HG03025 (cell line): ENCODE results near the gene ART3.

ENCODE experiments used
- ATAC-seq: cut with Tn5 transposase; IDR thresholded peaks from one replicate; pipeline ENCODE4 v1.9.1; 2021; ENCODE audit warnings: mild to moderate bottlenecking, moderate library complexity; ENCODE audit not compliant: unreplicated experiment, low FRiP score

ART3 gene

DNA sequence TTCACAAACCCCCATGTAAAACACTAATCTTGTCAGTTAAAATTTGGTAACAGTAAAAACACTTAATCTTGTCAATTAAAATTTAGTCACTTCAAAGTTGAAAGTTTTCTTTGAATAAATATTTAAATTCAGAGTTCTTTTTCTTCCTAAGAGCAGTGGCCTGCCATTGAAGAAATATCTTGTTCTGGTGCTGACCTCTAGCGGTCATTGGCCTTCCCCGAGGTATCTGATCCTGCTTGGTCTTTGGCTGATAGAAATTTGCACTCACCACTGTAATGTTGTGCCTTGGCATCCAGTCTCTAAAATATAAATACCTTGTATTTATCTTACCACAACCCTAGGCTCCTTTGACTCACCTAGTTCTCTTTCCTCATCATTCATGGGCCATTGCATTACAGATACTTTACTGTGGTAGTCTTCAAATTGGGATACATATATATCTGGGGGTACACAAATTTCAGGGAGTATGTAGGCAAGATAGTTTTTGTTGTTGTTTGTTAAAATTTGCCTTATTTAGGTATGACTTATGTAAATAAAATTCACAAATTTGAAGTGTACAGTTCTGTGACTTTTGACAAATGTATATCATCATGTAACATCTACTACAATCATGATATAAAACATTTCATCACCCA is 6.7 kb upstream of the ART3 start:
- no peak for ATAC-seq

DNA sequence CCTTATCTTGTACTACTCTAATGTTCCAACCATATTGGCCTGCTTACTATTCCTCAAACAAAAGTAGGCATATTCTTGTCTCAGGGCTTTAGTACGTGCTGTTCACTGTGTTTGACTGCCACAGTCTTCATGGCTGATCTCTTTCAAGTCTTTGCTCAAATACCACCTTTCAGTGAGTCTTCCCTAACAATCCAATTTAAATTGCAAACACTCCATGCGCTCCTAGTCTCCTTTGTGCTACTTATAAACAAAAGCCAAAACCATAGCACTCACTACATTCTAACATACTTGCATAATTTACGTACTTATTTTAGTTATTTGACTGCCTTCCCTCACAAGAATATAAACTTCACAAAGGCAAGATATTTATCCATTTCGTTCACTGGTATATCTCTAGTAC is 1.7 kb upstream of the ART3 start:
- no peak for ATAC-seq

DNA sequence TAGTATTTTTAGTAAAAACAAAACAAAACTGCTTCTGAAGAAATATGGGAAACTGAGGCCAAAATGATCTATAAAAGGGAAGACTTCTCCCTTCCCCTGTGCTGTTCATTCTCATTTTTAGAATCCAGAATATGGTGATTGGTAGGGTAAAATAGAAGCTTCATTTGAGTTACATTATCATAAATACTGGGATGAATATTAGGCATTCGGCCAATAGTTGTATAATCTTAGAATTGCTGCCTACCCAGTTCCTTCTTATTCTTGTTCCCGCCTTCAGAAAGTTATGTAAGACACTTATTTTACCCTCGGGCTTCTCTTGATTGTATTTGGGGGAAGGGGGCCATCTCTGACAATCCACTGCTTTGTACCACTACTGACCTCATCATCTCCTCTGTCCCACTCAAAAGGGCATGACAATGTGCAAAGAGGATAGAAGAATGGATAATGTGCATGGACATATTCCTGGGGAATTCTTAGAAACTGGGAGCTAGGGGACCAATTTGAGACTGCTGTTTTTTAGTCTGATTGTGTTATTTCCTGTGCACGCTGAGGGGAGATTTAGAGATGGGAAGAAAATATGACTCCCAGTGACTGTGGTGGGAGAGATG is 588 bp downstream of the ART3 start:
- ATAC-seq = no peak

DNA sequence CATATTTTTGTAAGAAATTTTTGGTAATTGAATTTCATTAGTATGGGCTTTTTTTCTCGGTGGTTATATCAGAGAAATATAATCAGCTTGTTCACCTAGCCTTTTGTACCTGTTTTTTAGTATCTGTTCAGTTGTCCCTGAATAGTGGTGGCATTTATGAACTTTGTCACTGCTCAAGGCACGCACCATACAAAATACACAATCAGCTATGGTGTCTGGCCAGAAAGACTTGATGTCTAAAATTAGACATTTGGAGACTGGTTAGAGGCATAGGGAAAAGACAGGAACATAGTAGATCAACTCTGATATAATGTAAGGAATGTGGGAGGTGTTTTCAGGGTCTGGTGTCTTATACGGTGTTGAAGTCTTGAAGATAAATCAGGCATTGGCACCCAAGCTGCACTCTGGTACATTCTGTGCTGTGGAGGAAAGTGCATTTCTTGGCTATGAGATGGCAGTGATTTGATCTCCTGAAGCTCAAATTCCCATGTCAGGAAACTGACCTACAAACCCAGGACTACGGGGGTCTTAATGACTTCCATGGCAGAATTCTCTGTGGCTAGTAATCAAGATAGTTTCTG is 3.6 kb downstream of the ART3 start:
- no peak for ATAC-seq

DNA sequence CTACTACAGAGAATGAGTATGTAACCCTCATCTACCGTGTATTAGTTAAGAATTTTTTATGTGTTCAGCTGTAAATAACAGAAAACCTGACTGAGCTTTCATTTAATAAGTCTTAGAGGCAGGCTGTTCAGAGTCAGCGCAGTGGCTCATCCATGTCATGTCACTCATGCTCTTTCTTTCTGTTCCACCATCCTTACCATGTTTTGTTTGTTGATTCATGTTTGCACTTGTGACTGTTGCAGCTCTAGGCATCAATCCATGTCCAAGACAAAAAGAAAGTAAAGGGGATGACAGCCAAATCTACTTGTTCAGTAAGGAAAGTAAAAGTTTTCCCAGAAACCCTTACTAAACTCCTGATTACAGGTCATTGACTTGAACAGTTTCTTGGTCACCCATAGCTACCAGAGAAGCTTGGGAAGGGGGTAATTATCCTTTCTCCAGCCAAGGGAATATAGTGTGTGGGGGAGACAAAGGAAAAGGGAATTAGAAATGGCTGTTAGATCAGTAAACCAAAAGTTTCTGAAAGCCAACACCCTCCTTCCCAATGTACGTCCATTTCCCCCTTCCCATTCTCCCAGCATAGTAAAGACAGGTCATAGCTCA is 9.0 kb downstream of the ART3 start:
- no peak for ATAC-seq

DNA sequence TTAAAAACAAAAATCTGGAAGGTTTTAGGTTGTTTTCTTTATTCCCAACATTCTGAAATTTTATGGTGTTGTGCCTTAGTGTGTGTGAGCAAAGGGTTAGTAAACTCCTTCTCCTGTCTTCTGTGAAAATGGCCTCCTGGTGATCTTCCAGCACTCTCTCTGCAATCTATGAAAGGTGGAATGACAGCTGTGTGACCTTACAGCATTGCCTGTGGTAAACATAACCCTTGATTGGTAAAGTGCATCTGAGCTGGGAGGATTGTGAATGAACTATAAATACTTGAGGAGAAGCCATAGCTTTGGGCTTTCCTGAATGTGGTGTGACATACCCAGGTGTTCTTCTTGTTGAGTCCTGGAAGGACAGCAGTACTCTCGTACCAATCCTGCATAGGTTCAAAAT is 10.0 kb downstream of the ART3 start:
- ATAC-seq = no peak

DNA sequence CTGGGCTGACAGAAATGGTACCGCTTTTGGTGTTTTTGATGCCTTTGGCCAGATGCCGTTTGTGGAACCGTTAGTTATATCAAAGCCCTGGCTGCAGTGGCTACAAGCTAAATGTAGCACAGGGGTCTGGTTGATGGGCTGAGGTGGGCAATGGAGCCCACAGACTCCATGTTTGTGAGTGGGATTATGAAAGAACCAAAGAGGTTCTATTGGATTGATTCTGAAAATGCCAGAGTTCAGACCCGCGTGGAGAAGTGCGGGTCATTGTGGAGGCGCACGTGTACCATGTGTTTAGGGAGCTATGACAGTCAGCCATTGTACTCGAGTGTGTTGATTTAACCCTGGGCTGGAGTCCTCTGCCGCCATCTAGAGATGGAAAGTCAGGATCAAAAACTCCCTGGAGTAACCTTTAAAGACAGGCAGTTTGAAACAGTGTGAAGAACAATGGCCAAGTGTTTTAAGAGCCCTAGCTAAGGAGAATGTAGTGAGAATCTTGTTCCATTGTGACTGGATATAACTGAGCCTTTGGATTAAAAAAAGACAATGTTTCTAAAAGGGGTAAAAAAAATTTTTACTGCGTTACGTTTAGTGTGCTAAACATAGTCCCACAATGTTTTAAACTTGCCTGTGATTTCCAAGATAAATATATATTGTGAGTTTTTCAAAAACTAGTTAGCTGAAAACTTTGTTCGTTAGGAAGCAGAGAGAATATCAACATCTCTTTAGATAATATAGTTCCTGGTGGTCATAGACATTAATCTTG is 12.7 kb downstream of the ART3 start:
- ATAC-seq = no peak

DNA sequence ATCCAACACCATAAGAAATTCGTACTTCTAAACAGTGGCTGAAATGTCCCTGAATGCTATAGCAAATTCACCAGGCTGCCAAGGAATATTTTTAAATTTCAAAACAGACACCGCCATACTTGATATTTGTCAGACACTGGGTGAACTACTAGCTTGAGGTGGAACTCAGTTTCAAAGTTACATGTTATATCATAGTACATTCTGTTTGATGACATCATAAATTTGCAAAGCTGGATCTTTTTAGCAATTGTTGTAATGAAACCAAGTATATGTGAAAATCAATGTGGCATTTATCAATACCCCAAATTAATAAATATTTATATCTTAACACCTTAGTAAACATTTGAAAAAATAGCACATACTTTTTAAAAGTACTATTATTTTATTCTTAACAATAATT is 14.2 kb downstream of the ART3 start:
- no peak for ATAC-seq

DNA sequence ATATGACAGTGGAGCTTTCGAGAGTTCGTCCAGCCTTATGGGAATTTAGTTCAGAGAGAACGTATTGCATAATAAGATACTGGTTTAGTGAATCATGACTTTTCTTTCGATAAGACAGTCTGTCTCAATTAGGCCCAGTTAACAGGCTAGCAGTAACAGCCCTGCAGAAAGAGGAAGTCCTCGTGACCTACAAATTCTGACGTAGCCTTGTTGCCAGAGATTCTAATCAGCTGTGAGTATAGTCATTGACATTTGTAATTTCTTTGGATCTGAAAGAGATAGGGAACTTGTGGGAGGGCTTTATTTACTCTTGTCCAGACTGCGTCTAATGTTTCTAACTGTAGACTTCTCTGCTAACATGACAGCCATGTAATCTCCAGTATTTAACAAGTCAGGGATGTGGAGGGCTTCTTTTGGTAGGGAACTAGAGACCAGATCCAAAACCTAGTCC is 15.8 kb downstream of the ART3 start:
- no peak for ATAC-seq

DNA sequence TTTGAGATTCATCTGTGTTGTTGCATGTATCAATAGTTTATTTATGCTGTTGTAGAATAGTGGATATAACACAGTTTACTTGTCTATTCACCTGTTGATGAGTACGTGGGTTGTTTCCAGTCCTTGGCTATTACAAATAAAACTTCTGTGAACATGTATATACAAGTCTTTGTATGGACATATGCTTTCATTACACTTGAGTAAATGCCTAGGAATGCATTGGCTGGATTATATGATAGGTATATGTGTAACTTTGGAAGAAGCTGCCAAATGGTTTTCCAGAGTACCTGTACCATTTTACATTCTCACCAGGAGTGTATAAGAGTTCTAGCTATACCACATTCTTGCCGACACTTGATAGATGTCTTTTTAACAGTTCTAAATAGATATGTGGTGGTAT is 16.5 kb downstream of the ART3 start:
- ATAC-seq = no peak

DNA sequence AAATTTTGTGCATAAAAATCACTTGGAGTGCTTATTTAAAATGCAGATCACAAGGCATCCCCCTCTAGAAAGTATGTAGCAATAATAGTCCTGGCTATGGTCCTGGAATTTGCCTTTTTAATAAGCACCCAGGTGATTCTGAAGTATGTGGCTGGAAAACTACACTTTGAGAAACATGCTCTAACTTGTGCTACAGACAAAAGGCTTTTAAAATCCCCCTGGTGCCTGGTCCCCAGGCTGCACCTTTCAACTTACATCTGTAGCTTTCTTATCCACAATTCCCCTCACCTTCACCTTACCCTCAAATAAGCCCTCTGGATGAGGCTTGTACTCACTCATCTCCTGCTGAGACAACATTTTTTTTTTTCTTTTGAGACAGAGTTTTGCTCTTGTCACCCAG is 21.1 kb downstream of the ART3 start:
- ATAC-seq = no peak

DNA sequence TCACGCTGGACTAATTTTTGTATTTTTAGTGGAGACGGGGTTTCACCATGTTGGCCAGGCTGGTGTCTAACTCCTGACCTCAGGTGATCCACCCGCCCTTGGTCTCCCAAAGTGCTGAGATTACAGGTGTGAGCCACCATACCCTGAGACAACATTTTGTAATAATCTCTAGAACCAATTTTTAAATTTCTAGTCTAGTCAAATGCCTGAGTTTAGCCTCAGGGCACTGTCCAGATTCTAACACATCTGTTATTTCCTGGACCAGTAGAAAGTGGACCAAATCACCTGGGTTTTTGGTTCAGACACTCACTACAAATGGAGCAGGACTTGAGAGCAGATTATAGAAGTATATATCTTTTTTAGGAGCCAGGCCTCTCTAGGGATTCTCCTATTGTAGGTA is 21.6 kb downstream of the ART3 start:
- no peak for ATAC-seq

DNA sequence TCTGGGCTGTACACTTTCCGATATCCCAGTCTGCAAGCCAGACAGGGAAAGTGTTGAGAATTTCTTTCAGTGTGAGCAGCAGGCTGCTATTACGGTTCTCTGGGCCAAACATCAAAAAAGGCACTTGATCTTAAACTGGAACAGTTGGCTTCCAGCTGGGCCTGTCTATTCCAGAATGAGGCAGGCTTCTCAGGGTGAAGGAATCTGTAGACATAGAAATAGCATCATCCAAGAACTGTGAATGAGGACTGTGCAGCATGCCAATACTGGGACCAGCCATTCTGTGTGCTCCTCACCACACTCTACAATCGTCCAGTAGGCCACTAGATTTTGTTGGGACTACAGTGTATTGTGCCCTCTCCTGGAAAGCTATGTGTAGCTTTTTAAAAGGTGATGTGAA is 31.1 kb downstream of the ART3 start:
- ATAC-seq = no peak

DNA sequence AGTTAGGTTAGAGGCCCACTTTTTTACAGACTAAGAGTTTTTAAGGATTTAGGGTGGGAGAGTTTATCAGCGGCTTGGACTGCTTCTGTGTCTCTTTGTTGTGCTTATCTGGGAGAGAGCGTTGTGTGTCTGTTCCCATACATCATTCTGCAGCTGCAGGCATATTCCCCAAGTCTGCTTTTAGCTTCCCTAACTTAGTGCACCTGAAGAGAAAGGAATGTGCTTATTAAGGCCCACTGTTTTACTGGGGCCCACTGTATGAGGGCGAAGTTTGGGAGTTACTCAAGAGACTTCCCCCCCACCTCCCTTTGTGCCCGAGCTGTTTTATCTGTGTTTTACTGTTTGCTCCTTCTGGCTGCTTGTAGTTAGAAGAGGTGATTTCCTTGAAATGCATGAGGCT is 31.9 kb downstream of the ART3 start:
- no peak for ATAC-seq

DNA sequence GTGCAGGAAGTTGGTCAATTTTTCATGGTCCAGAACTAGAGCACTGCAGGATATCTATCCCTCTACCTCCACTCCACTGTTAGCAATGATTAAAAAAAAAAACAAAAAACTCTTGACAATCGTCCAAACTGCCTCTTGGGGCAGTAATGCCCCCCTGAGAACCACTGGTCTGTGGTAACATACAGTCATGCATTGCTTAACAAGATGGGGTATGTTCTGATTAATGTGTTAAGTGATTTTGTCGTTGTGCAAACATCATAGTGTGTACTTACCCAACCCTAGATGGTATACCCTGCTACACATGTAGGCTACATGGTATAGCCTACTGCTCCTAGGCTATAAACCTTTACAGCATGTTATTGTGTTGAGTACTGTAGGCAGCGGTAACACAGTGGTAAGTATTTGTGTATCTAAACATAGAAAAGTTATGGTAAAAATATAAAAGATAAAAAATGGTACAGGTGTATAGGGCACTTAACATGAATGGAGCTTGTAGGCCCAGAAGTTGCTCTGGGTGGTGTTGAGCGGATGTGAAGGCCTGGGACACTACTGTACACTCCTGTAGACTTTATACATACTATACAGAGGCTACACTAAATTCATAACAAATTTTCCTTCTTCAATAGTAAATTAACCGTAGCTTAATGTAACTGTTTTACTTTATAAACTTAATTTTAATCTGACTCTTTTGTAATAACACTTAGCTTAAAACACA is 34.1 kb downstream of the ART3 start:
- no peak for ATAC-seq

DNA sequence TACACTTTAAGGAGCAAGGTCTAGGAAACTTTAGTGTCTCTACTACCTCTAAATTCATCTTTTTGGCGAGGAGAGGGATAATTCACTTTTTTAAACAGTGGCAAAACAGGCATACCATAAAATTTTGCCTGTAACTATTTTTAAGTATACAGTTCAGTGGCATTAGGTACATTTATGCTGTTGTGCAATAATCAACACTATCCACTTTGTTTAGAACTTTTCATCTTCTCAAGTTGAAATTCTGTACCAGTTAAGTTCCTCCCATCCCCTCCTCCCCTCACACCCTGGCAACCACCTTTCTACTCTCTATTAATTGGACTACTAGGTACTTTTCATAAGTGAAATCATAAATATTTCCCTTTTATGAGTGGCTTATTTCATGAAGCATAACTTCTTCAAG is 42.3 kb downstream of the ART3 start:
- no peak for ATAC-seq

DNA sequence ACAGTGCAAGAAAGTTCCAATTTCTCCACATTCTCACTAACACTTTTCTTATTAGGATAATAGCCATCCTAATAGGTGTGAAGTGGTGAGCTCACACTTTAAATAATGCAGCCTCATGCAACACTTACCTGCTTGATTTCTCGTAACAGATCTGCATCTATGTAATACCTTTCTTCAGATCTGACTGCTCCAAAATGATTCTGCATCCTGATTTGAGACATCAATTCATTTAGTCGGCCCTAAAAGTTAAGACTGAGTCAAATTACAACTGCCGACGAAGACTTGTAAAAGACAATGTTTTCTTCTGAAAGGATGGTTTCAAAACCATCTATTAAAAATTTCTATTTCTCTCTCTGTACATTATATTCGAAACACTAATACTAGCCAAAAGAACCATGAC is 43.0 kb downstream of the ART3 start:
- no peak for ATAC-seq

DNA sequence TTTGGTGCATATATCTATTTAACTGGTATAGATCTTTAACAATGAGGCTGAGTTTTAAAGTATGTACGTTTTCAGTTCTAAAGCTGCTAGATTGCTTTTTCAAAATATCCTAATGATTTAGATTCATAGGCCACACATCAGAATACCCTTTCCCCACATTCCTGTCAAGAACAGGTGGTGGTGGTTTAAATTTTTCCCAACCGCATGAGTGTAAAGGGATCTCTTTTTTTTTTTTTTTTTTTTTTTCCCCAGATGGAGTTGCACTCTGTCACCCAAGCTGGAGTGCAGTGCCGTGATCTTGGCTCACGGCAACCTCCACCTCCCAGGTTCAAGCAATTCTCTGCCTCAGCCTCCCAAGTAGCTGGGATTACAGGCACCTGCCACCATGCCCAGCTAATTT is 45.7 kb downstream of the ART3 start:
- no peak for ATAC-seq

DNA sequence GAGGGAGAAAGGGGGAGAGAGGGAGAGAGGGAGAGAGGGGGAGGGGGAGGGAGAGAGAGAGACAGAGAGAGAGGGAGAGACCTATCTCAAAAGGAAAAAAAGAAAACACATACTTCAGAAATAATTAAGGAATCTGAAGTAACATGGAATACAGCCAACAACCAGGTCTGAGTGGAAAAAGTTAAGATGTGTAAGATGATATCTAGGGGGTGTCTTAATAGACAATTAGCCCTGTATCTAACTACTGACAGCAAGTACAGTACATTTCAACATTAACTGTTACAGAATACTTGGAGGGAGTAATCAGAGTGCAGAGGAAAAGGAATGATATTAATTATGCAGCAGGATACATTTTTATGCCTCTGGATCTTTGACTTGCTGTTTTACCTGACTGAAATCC is 51.3 kb downstream of the ART3 start:
- ATAC-seq = no peak

DNA sequence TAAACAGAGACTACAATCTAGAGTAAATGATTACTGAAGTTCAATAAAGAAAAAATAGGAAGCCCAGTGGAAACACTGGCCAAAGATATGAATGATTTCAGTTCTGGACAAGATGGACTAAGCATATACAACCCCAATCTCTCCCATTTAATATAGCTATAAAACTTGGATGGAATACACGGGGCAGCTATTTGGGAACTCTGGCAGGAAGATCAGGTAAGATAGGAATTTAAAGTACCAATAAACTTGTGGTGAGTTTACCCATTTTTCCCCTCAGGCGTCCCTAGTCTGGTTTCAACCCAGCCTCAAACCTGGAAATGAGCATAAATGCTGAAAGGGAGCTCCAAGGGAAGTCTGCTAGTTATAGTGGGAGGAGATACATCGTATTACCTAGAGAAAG is 53.2 kb downstream of the ART3 start:
- ATAC-seq = no peak

DNA sequence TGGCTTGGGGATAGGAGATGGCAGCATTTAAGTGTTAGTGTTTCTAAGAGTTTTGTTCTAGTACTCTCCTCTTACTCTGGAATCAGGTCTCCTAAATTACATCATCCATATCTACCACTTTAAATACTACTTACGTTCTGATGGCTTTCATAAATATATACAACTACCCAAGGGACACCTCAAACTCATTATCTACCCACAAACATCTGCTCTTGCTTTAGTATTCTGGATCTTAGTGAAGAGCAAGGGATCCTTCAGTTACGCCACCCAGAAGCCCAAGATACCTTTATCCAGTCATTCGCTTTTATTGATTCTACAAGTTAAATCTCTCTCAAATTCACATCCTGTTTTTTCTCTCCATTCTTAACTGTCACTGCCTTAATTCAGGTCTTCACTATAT is 66.7 kb downstream of the ART3 start:
- no peak for ATAC-seq
